Upper lobe of right lung (tissue), 1 donor: ENCODE results near the gene HSD17B14. TPM values are rescaled to one million over a fixed set of nuclear protein-coding genes. Genes with fewer than 3 reads are reported as not detected.
"Not testable (repeated sequence)": the region's sequence is repeated elsewhere in the genome, so short reads cannot be mapped to it uniquely, and the experiment has no call there.

Experiments used
- ATAC-seq: fragments of 200-7000 bp; cut with Tn5 transposase; one replicate; pipeline ENCODE4 v1.9.1; 2020; ENCODE audit warnings: mild to moderate bottlenecking, moderate library complexity
- DNase-seq: peaks from one replicate; pipeline ENCODE4 v3.0.0-alpha.2; 2020
- H3K27ac ChIP-seq: fragments of 200-600 bp; one replicate; pipeline ENCODE4 v1.8.0; 2022
- H3K27me3 ChIP-seq: fragments of 200-600 bp; one replicate; pipeline ENCODE4 v1.8.0; 2022; ENCODE audit warnings: mild to moderate bottlenecking
- H3K36me3 ChIP-seq: fragments of 200-600 bp; one replicate; pipeline ENCODE4 v1.8.0; 2022
- H3K4me1 ChIP-seq: fragments of 200-600 bp; one replicate; pipeline ENCODE4 v1.8.0; 2022
- H3K4me3 ChIP-seq: fragments of 200-600 bp; one replicate; pipeline ENCODE4 v1.8.0; 2022; ENCODE audit warnings: mild to moderate bottlenecking
- H3K9me3 ChIP-seq: fragments of 200-600 bp; one replicate; pipeline ENCODE4 v1.8.0; 2022
- intact Hi-C: fragments of 100-400 bp; cut with DNase I; formaldehyde crosslinking; loops from one replicate; pipeline ENCODE4 v1.11.0; 2022
- long read RNA-seq: library from polyadenylated mRNA; unstranded; transcript quantifications from one replicate; pipeline ENCODE4 v2.0.0, GENCODE V29; 2021
- total RNA-seq: library from RNA; stranded (reverse); fragmentation: NEBNext Ultra II Directional; extraction: Animal tissue kit (Norgen Biotek cat#: 25700); gene quantifications from one replicate; pipeline ENCODE4 v1.2.1, GENCODE V29; 2021
- TF ChIP-seq, protein P1 (sequence below): fragments of 200-600 bp; IDR thresholded peaks from one replicate; pipeline ENCODE4 v1.8.0; 2022; ENCODE audit warnings: antibody characterized with exemption
- donor health status: DM: no; HTN: yes; CAD: no; lungs with severe emphysema.

Gene HSD17B14
- total RNA-seq, result 23.5 TPM
- long read RNA-seq, transcript HSD17B14-201 (9 exons, 1,238 nt), result major isoform, 16 of 16 reads
- long read RNA-seq, partial matches to known transcripts, result 0 of 16 reads
- long read RNA-seq, other reads (novel, unspliced or antisense), result 0 of 16 reads

GRCh38 chr19:48836089-48837017 is at the start of gene HSD17B14:
Gene HSD17B14 (minus strand): TSS chr19:48836491. CDS start chr19:48836411, 80 bp downstream.
- Histone ChIP-seq H3K4me3 (peak within 1 kb of the TSS; percentile 60), H3K27ac (peak within 1 kb of the TSS; percentile 81), H3K9me3 (no peaks in the 10 kb centered on the region), H3K4me1 (no peaks in the 10 kb centered on the region), H3K36me3 (peaks cover 8% of the 10 kb centered on the region), H3K27me3 (no peaks in the 10 kb centered on the region)
- peak; percentile 75 for DNase-seq
- ATAC-seq, result peak; percentile 21
- TF ChIP-seq, protein P1, sequence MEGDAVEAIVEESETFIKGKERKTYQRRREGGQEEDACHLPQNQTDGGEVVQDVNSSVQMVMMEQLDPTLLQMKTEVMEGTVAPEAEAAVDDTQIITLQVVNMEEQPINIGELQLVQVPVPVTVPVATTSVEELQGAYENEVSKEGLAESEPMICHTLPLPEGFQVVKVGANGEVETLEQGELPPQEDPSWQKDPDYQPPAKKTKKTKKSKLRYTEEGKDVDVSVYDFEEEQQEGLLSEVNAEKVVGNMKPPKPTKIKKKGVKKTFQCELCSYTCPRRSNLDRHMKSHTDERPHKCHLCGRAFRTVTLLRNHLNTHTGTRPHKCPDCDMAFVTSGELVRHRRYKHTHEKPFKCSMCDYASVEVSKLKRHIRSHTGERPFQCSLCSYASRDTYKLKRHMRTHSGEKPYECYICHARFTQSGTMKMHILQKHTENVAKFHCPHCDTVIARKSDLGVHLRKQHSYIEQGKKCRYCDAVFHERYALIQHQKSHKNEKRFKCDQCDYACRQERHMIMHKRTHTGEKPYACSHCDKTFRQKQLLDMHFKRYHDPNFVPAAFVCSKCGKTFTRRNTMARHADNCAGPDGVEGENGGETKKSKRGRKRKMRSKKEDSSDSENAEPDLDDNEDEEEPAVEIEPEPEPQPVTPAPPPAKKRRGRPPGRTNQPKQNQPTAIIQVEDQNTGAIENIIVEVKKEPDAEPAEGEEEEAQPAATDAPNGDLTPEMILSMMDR, result peak; percentile 2
- intact Hi-C loops, result no loop called here

DNA sequence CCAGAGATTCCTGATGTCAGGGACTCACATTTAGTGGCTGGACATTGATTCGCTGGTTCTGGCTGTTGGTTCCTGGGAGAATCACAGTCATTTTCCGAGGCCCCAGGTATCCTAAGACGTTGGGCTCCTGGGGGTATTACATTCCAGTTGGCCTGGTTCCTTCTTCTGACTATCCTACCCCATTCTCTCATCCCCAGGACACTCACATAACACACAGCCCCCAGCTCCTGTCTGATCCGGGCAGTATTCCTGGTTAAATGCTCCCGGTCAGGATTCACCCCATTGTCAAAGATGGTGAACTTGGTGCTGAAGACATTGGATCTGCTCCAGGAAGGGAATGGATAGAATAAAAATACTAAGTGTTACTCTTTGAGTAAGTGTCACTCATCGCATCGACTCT is 47.4 kb upstream of the HSD17B14 start:
- intact Hi-C loops, result no loop called here
- Histone ChIP-seq H3K4me1 (peaks cover 14% of the 10 kb centered on the region), H3K27me3 (no peaks in the 10 kb centered on the region), H3K9me3 (no peaks in the 10 kb centered on the region), H3K27ac (no peak overlapping the region), H3K36me3 (no peaks in the 10 kb centered on the region), H3K4me3 (no peak overlapping the region)
- DNase-seq (no peak), ATAC-seq (no peak)
- TF ChIP-seq, protein P1, result no peak

- no peaks in the 10 kb centered on the region for H3K27me3 ChIP-seq
- TF ChIP-seq, protein P1, result no peak
- ATAC-seq (peak; percentile 76), DNase-seq (no peak)
- intact Hi-C loops, result no loop called here
- H3K4me3 ChIP-seq, result no peak overlapping the region
- peaks cover 10% of the 10 kb centered on the region for H3K36me3 ChIP-seq
- H3K4me1 ChIP-seq, result peaks cover 15% of the 10 kb centered on the region
- no peak overlapping the region for H3K27ac ChIP-seq
- no peaks in the 10 kb centered on the region for H3K9me3 ChIP-seq
Observed at GRCh38 chr19:48881741-48882657, 45.7 kb upstream of the HSD17B14 start.

GRCh38 chr19:48879696-48880095 is 43.4 kb upstream of the HSD17B14 start:
- peaks cover 31% of the 10 kb centered on the region for H3K4me1 ChIP-seq
- H3K9me3 ChIP-seq, H3K4me3 ChIP-seq, DNase-seq, intact Hi-C loops, H3K27me3 ChIP-seq, ATAC-seq: not testable (repeated sequence)
- H3K27ac ChIP-seq, result peak overlapping the region; percentile 44
- H3K36me3 ChIP-seq, result peaks cover 33% of the 10 kb centered on the region

GRCh38 chr19:48879025-48879637 is 42.8 kb upstream of the HSD17B14 start:
- DNase-seq (no peak), ATAC-seq (no peak)
- no peaks in the 10 kb centered on the region for H3K27me3 ChIP-seq
- TF ChIP-seq, protein P1, result no peak
- peaks cover 38% of the 10 kb centered on the region for H3K36me3 ChIP-seq
- no peak overlapping the region for H3K4me3 ChIP-seq
- no peaks in the 10 kb centered on the region for H3K9me3 ChIP-seq
- intact Hi-C loops, result no loop called here
- peaks cover 36% of the 10 kb centered on the region for H3K4me1 ChIP-seq
- peak overlapping the region; percentile 44 for H3K27ac ChIP-seq
